ENCODE measurements around the gene BCDIN3D. TPM values are rescaled to one million over a fixed set of nuclear protein-coding genes. Genes with fewer than 3 reads are reported as not detected.

BCDIN3D gene
- total and polyA plus RNA-seq, 4 donors: 1.7 to 4.4 (median 2.1) TPM

DNA sequence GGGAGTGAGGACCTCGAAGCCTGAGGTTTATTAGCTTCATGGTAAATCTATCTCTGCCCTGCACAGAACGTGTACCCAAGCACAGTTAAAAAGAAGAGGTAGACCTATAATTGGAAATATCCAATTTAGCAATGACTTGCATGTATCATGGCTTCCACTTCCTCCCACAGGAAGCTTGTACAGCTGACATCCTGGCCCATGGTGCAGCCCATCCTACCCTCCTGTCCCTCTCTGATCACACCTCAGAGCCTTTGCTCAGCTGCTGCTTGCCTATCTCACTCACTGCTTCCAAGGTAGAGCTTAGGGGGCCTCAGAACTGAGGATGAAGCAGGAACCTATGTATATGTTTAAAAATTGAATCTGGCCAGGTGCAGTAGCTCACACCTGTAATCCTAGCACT, 4.3 kb upstream of the BCDIN3D start:
- Histone ChIP-seq H3K4me3 (ENCODE audit: low read depth in 1 of 3, low read length in 3 of 3) (no peak overlapping the region), H3K9me3 (ENCODE audit: control insufficient read depth in 4 of 4, low read length in 3 of 4) (no peaks in the 10 kb centered on the region), H3K27ac (ENCODE audit: low read depth in 1 of 2, low read length in 2 of 2) (no peak overlapping the region), H3K27me3 (ENCODE audit: control insufficient read depth in 4 of 4, insufficient read depth in 4 of 4, low read length in 3 of 4) (peaks cover 0 to 12% (median 3%) of the 10 kb centered on the region in 4 donors), H3K9ac (ENCODE audit: low read depth in 1 of 2, low read length in 2 of 2) (no peak overlapping the region), H3K4me1 (ENCODE audit: control insufficient read depth in 4 of 4, insufficient read depth in 4 of 4, low read length in 3 of 4) (peaks cover 0 to 5% (median 4%) of the 10 kb centered on the region in 4 donors), H3K36me3 (ENCODE audit: control insufficient read depth in 4 of 4, insufficient read depth in 3 of 4, low read depth in 1 of 4, low read length in 3 of 4) (no peaks in the 10 kb centered on the region)
- TF ChIP-seq YY1 (IDR thresholded peaks at IDR 0.05): no peak
- TF ChIP-seq HNF4A (conservative IDR thresholded peaks at IDR 0.05): no peak
- TF ChIP-seq FOXA2 (IDR thresholded peaks at IDR 0.05): no peak
- TF ChIP-seq, protein P1, sequence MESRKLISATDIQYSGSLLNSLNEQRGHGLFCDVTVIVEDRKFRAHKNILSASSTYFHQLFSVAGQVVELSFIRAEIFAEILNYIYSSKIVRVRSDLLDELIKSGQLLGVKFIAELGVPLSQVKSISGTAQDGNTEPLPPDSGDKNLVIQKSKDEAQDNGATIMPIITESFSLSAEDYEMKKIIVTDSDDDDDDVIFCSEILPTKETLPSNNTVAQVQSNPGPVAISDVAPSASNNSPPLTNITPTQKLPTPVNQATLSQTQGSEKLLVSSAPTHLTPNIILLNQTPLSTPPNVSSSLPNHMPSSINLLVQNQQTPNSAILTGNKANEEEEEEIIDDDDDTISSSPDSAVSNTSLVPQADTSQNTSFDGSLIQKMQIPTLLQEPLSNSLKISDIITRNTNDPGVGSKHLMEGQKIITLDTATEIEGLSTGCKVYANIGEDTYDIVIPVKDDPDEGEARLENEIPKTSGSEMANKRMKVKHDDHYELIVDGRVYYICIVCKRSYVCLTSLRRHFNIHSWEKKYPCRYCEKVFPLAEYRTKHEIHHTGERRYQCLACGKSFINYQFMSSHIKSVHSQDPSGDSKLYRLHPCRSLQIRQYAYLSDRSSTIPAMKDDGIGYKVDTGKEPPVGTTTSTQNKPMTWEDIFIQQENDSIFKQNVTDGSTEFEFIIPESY (IDR thresholded peaks at IDR 0.05): no peak
- TF ChIP-seq JUND (IDR thresholded peaks at IDR 0.05): no peak
- TF ChIP-seq FOXA1 (IDR thresholded peaks at IDR 0.05): no peak
- no peak for TF ChIP-seq HNF4G (IDR thresholded peaks at IDR 0.05)
- TF ChIP-seq NR2F2 (IDR thresholded peaks at IDR 0.05): no peak
- TF ChIP-seq, protein P2, sequence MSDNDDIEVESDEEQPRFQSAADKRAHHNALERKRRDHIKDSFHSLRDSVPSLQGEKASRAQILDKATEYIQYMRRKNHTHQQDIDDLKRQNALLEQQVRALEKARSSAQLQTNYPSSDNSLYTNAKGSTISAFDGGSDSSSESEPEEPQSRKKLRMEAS (IDR thresholded peaks at IDR 0.05): no peak
- TF ChIP-seq, protein P3, sequence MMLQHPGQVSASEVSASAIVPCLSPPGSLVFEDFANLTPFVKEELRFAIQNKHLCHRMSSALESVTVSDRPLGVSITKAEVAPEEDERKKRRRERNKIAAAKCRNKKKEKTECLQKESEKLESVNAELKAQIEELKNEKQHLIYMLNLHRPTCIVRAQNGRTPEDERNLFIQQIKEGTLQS (IDR thresholded peaks at IDR 0.05): no peak
- TF ChIP-seq SP1 (IDR thresholded peaks at IDR 0.05): no peak
- no peak for TF ChIP-seq EGR1 (IDR thresholded peaks at IDR 0.05; ENCODE audit: low read depth in 2 of 2)
- no peak for TF ChIP-seq RAD21 (IDR thresholded peaks at IDR 0.05)
- no peak for TF ChIP-seq TAF1 (conservative IDR thresholded peaks at IDR 0.05)
- TF ChIP-seq, protein P4, sequence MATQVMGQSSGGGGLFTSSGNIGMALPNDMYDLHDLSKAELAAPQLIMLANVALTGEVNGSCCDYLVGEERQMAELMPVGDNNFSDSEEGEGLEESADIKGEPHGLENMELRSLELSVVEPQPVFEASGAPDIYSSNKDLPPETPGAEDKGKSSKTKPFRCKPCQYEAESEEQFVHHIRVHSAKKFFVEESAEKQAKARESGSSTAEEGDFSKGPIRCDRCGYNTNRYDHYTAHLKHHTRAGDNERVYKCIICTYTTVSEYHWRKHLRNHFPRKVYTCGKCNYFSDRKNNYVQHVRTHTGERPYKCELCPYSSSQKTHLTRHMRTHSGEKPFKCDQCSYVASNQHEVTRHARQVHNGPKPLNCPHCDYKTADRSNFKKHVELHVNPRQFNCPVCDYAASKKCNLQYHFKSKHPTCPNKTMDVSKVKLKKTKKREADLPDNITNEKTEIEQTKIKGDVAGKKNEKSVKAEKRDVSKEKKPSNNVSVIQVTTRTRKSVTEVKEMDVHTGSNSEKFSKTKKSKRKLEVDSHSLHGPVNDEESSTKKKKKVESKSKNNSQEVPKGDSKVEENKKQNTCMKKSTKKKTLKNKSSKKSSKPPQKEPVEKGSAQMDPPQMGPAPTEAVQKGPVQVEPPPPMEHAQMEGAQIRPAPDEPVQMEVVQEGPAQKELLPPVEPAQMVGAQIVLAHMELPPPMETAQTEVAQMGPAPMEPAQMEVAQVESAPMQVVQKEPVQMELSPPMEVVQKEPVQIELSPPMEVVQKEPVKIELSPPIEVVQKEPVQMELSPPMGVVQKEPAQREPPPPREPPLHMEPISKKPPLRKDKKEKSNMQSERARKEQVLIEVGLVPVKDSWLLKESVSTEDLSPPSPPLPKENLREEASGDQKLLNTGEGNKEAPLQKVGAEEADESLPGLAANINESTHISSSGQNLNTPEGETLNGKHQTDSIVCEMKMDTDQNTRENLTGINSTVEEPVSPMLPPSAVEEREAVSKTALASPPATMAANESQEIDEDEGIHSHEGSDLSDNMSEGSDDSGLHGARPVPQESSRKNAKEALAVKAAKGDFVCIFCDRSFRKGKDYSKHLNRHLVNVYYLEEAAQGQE (IDR thresholded peaks at IDR 0.05): no peak
- DNase-seq (ENCODE audit: low spot score): no peak
- 54% methylated on average over 2 of the region's 2 CpGs for WGBS

DNA sequence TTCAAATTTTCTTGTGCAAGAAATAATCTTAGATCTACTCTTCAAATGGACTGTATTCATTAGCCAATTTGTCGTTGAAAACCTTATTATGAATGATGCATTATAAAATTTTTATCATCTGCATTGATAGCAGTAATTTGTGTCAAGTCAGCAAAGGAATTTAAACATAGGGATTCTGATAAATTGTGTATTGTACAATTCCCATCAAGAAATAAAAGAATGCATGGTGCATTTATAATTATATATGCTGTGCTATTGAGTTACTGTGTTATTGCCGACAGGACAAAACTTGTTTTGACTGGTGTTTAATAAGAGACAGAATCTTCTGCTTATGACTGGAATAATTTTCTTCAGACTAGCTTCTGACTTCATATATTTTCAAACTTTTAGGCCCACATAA, 3.1 kb upstream of the BCDIN3D start:
- Histone ChIP-seq H3K4me3 (ENCODE audit: low read depth in 1 of 3, low read length in 3 of 3) (no peak overlapping the region), H3K9me3 (ENCODE audit: control insufficient read depth in 4 of 4, low read length in 3 of 4) (no peaks in the 10 kb centered on the region), H3K27me3 (ENCODE audit: control insufficient read depth in 4 of 4, insufficient read depth in 4 of 4, low read length in 3 of 4) (peaks cover 0 to 12% (median 3%) of the 10 kb centered on the region in 4 donors), H3K27ac (ENCODE audit: low read depth in 1 of 2, low read length in 2 of 2) (no peak overlapping the region), H3K4me1 (ENCODE audit: control insufficient read depth in 4 of 4, insufficient read depth in 4 of 4, low read length in 3 of 4) (peaks cover 2 to 13% (median 10%) of the 10 kb centered on the region in 4 donors), H3K9ac (ENCODE audit: low read depth in 1 of 2, low read length in 2 of 2) (no peak overlapping the region), H3K36me3 (ENCODE audit: control insufficient read depth in 4 of 4, insufficient read depth in 3 of 4, low read depth in 1 of 4, low read length in 3 of 4) (no peaks in the 10 kb centered on the region)
- 90% methylated on average over 2 of the region's 2 CpGs for WGBS
- no peak for DNase-seq (ENCODE audit: low spot score)
- TF ChIP-seq SP1 (IDR thresholded peaks at IDR 0.05) (no peak), RAD21 (IDR thresholded peaks at IDR 0.05) (no peak), HNF4G (IDR thresholded peaks at IDR 0.05) (no peak), FOXA1 (IDR thresholded peaks at IDR 0.05) (no peak), JUND (IDR thresholded peaks at IDR 0.05) (no peak), GABPA (IDR thresholded peaks at IDR 0.05 in 1 of 2, conservative IDR thresholded peaks at IDR 0.05 in 1 of 2) (no peak), NR2F2 (IDR thresholded peaks at IDR 0.05) (no peak), RXRA (IDR thresholded peaks at IDR 0.05) (no peak), FOXA2 (IDR thresholded peaks at IDR 0.05) (no peak)
- TF ChIP-seq, protein P4 (IDR thresholded peaks at IDR 0.05): no peak
- TF ChIP-seq, protein P5, sequence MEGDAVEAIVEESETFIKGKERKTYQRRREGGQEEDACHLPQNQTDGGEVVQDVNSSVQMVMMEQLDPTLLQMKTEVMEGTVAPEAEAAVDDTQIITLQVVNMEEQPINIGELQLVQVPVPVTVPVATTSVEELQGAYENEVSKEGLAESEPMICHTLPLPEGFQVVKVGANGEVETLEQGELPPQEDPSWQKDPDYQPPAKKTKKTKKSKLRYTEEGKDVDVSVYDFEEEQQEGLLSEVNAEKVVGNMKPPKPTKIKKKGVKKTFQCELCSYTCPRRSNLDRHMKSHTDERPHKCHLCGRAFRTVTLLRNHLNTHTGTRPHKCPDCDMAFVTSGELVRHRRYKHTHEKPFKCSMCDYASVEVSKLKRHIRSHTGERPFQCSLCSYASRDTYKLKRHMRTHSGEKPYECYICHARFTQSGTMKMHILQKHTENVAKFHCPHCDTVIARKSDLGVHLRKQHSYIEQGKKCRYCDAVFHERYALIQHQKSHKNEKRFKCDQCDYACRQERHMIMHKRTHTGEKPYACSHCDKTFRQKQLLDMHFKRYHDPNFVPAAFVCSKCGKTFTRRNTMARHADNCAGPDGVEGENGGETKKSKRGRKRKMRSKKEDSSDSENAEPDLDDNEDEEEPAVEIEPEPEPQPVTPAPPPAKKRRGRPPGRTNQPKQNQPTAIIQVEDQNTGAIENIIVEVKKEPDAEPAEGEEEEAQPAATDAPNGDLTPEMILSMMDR (IDR thresholded peaks at IDR 0.05; ENCODE audit: low read depth, low read length, missing input control): no peak
